A549 treated with GW870086 at 1 μM for 4 hours (cell line): ENCODE measurements around the gene MPHOSPH10. TPM values are rescaled to one million over a fixed set of nuclear protein-coding genes. Genes with fewer than 3 reads are reported as not detected.

Source experiments
- total RNA-seq: library from RNA; stranded (reverse); fragments of 200-300 nt; extraction: Qiagen RNA extraction; gene quantifications from 5 replicates; pipeline ENCODE4 v1.2.3, GENCODE V29; 2022; ENCODE audit warnings: low read depth

Gene MPHOSPH10
- 37.3 to 44.6 TPM (median 40.5 TPM) in 5 replicates for total RNA-seq

GRCh38 chr2:71130152-71130904 is at the start of gene MPHOSPH10, which contains the start of gene MCEE:
TSS of gene MPHOSPH10 (plus strand) at chr2:71130634. CDS start at chr2:71130666, 32 bp downstream.
TSS of gene MCEE (minus strand) at chr2:71130229. CDS start at chr2:71130219, 10 bp downstream.

Other genes starting within 250 kb of the MPHOSPH10 start
- gene VAX2, start 230.1 kb upstream of the MPHOSPH10 start, total RNA-seq, result 3.4 to 4.7 TPM (median 4.0 TPM) in 5 replicates
- gene ATP6V1B1, start 194.7 kb upstream of the MPHOSPH10 start, total RNA-seq, result 1.2 to 2.5 TPM (median 2.4 TPM) in 5 replicates
- 0.12 TPM in 1 of 5 replicates, not detected in the others for gene ANKRD53, start 152.0 kb upstream of the MPHOSPH10 start, total RNA-seq
- 71.1 to 85.5 TPM (median 78.7 TPM) in 5 replicates for gene TEX261, start 135.8 kb upstream of the MPHOSPH10 start, total RNA-seq
- 60.9 to 87.9 TPM (median 78.9 TPM) in 5 replicates for gene NAGK, start 62.0 kb upstream of the MPHOSPH10 start, total RNA-seq
- 11.3 to 14.0 TPM (median 12.7 TPM) in 5 replicates for gene MCEE, start 405 bp upstream of the MPHOSPH10 start, total RNA-seq
- gene PAIP2B, start 96.5 kb downstream of the MPHOSPH10 start, total RNA-seq, result 0.19 to 0.30 TPM (median 0.28 TPM) in 5 replicates
- gene ZNF638, start 201.1 kb downstream of the MPHOSPH10 start, total RNA-seq, result 58.3 to 76.1 TPM (median 60.9 TPM) in 5 replicates